Measurements from ENCODE around the gene OR6C74. TPM values are rescaled to one million over a fixed set of nuclear protein-coding genes. Genes with fewer than 3 reads are reported as not detected.

Gene OR6C74
- total and polyA plus RNA-seq, 2 donors (not counting 3 experiments of a cell fraction or from before 2014, with no cell fraction given) = not detected

DNA sequence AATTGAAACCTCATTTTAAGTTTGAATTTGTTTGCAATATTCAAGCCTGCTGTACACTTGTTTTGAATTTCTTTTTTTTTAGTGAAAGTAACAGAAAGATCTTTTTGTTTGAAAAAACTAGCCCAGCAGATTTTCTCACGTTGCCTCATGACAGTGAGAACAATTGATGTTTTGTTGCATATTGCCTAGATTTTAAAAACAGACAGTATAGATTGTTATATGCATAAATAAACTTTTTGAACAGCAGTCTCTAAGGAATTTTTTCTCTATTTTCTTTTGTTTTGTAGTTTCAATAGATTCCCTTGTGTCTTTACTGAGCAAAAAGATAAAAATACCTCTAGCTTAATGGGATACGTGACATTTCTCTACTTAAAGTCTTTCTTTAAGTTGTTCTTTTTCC lies 36.6 kb downstream of the OR6C74 start:
- FAIRE-seq = no peak
- no peaks in the 10 kb centered on the region for H4K20me1 ChIP-seq (replicated peaks; ENCODE audit: control insufficient read depth, extremely low read depth, insufficient read depth, low read length)
- DNase-seq (ENCODE audit: low read depth, low spot score) = no peak
- no peaks in the 10 kb centered on the region for H3K36me3 ChIP-seq (ENCODE audit: control insufficient read depth in 2 of 2, extremely low read depth in 1 of 2, insufficient read depth in 2 of 2, low read length in 2 of 2)
- BruUV-seq (replicated peaks) = no TSS peak
- intact Hi-C loops (cut with micrococcal nuclease) (no loop called here), dilution Hi-C loops (cut with MboI; ENCODE audit: extremely low pct_ligation_motif_present, low sequenced_read_pairs) (no loop called here)
- no peak overlapping the region for H3K27ac ChIP-seq (ENCODE audit: insufficient read depth, low read depth, low read length)
- H3K4me1 ChIP-seq (ENCODE audit: control insufficient read depth, extremely low read depth, insufficient read depth, low read length) = no peaks in the 10 kb centered on the region
- H3K4me3 ChIP-seq (replicated peaks in 1 of 3; ENCODE audit: insufficient read depth in 1 of 3, low read depth in 1 of 3, low read length in 3 of 3) = no peak overlapping the region
- no peak overlapping the region for H3K4me2 ChIP-seq (ENCODE audit: insufficient read depth, low read length)
- ChIA-PET POLR2A (no interaction called here), CTCF (no interaction called here)
- H3K9me1 ChIP-seq (replicated peaks; ENCODE audit: control insufficient read depth, extremely low read depth, insufficient read depth, low read length) = no peaks in the 10 kb centered on the region
- H3K9ac ChIP-seq (replicated peaks; ENCODE audit: extremely low read depth, insufficient read depth, low read length) = no peak overlapping the region
- H2AFZ ChIP-seq (ENCODE audit: low read depth, low read length) = no peak overlapping the region
- H3K9me3 ChIP-seq (replicated peaks; ENCODE audit: control insufficient read depth, insufficient read depth, low read length) = no peaks in the 10 kb centered on the region
- H3K27me3 ChIP-seq (ENCODE audit: control insufficient read depth in 2 of 2, insufficient read depth in 2 of 2, low read length in 2 of 2) = no peaks in the 10 kb centered on the region
- H3K79me2 ChIP-seq (ENCODE audit: control insufficient read depth, insufficient read depth, low read length) = no peaks in the 10 kb centered on the region
- TF ChIP-seq MYC (IDR thresholded peaks at IDR 0.05; ENCODE audit: low read depth, low read length) = no peak
- no peak for TF ChIP-seq POLR2AphosphoS5 (IDR thresholded peaks at IDR 0.05; ENCODE audit: insufficient read depth, low read depth, low read length)
- no peak for TF ChIP-seq FOS (IDR thresholded peaks at IDR 0.05; ENCODE audit: borderline replicate concordance, insufficient read depth, low read length)
- no peak for TF ChIP-seq GATA2 (IDR thresholded peaks at IDR 0.05; ENCODE audit: insufficient read depth, insufficient read length, low read depth, low read length)
- TF ChIP-seq, protein P1, sequence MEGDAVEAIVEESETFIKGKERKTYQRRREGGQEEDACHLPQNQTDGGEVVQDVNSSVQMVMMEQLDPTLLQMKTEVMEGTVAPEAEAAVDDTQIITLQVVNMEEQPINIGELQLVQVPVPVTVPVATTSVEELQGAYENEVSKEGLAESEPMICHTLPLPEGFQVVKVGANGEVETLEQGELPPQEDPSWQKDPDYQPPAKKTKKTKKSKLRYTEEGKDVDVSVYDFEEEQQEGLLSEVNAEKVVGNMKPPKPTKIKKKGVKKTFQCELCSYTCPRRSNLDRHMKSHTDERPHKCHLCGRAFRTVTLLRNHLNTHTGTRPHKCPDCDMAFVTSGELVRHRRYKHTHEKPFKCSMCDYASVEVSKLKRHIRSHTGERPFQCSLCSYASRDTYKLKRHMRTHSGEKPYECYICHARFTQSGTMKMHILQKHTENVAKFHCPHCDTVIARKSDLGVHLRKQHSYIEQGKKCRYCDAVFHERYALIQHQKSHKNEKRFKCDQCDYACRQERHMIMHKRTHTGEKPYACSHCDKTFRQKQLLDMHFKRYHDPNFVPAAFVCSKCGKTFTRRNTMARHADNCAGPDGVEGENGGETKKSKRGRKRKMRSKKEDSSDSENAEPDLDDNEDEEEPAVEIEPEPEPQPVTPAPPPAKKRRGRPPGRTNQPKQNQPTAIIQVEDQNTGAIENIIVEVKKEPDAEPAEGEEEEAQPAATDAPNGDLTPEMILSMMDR (IDR thresholded peaks at IDR 0.05; ENCODE audit: extremely low read depth in 1 of 2, insufficient read depth in 1 of 2, low read depth in 1 of 2, low read length in 2 of 2) = no peak
- no peak for TF ChIP-seq JUN (IDR thresholded peaks at IDR 0.05; ENCODE audit: borderline replicate concordance, insufficient read depth, insufficient read length, low read depth)
- TF ChIP-seq, protein P2, sequence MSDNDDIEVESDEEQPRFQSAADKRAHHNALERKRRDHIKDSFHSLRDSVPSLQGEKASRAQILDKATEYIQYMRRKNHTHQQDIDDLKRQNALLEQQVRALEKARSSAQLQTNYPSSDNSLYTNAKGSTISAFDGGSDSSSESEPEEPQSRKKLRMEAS (IDR thresholded peaks at IDR 0.05; ENCODE audit: insufficient read depth, insufficient read length) = no peak
- no peak for TF ChIP-seq POLR2A (IDR thresholded peaks at IDR 0.05; ENCODE audit: low read depth, low read length)
- TF ChIP-seq EZH2 (IDR thresholded peaks at IDR 0.05; ENCODE audit: borderline replicate concordance, low read depth, low read length, severe bottlenecking) = no peak
